NOMO-1 (cell line): ENCODE results near the gene NPDC1.

Experiments used
- DNase-seq, 2 experiments: peaks; one replicate each; lab custom pipeline; 2025; ENCODE audit not compliant: unreplicated experiment in 2 of 2; lab: John Stamatoyannopoulos, UW

NPDC1 gene

GRCh38 chr9:136997371-136997770 is 48.6 kb downstream of the NPDC1 start:
- DNase-seq = no peak

DNA sequence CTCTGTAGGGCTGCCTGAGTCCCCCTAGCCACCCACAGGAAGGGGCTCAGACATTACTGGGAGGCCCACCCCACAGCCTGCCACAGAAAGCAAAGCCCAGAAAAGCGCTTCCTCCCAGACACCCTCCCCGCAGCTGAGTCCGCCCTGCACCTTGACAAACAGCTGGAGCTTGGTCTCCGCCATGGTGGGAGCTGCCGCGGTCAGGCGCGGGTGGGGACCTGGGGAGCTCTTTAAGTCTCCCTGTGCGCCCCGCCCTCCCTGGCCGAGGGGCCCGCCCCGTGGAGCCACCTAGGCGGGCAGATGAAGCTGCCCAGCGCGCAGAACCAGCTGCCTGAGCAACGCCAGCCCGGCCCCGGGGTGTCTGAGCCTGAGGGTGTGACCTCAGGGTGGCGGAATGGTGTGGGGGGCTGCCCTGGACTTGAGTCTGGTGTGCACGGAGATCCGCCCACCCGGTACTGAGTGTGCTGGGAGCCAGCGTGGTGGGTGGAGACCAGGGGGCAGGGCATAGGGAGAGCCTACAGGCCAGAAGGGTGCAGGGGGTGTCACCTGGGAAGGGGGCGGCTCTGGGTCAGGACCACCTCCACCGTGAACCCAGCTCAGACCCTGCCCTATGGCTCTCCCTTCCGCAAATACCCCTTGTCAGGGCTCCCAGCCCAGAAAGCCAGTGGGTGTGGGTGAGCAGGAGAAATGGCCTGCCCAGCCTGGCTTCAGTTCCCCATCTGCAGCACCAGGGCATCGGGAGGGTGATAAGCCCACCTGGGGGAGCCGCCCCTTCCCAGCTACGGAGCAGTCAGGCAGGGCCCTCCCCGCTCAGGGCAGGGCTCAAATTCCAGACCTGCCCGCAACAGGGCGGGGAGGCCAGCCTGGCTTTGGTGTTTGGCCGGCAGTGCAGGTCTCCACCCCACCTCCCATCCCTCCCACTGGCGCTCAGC is 49.4 kb downstream of the NPDC1 start, which contains the start of gene CLIC3:
Gene CLIC3 (minus strand): TSS at position 208 of the 932 bp plus-strand sequence. CDS start 25 bp downstream, at position 183.
- no peak for DNase-seq

GRCh38 chr9:136995772-136996311 is 50.1 kb downstream of the NPDC1 start:
- DNase-seq = no peak

DNA sequence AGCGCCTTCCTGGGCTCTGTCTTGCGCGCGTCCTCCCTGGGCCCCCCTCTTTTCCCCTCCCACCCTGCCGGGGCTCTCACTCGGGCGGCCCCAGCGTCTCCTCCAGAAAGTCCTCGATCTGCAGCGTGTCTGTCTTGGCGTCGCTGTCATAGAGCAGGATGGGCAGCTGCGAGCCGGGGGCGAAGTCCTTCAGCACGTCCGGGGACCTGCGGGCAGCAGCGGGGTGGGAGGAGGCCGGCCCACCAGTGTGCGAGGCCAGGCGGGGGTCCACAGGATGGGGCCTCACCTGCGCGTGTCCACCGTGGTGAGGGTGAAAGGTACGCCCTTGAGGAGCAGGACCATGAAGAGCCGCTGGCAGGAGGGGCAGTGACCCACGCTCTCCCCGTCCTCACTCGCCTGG is 50.6 kb downstream of the NPDC1 start:
- no peak for DNase-seq

DNA sequence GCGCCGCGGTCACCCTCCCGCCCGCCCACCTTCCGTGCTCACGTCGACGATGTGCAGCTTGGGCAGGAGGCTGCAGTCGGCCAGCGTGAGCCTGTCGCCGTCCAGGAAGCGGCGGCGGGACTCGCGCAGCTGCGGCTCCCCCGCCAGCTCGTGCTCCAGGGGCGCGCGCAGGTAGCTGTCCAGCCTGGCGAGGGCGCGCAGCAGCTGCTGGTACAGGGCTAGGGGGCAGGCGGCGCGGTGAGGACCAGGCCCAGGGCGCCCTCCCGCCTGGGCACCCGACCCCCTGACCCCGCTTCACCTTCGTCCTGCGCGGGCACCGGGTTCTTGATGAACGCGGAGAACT is 51.1 kb downstream of the NPDC1 start:
- no peak for DNase-seq

DNA sequence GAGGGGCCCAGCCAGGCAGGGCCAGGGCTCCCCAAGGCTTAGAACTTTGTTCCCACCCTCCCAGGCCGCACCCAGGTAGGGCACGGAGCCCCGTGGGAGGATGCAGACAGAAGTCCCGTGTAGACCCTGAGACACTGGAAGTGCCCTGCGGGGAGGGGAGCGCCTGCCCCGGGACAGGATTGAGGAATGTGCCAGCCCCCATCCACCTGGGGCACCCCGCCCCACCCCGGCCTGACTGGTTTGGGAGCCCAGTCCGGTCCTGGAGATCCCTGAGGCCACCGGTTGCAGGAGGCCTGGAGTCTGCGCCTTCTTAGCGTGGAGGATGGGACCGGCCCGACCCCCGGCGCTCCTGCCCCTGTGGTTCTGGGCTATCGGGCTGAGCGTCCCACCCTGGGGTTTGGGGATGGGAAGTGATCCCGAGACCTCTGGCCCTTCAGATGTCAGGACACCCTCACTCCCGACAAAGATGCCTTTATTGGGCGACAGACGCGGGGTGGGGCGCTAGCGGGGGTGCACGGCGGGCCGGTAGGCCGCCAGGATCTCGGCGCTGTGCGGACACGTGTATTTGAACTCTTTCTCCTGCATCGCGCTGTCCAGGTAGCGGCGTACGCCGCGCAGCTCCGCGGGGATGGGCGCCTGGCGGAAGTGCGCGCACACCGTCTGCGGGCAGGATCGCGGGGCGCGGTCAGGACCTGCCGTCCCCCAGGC is 51.6 kb downstream of the NPDC1 start:
- no peak for DNase-seq

GRCh38 chr9:136992819-136993369 is 53.1 kb downstream of the NPDC1 start:
- DNase-seq = no peak

- peak; percentile 88 to 98 for DNase-seq
Measured at GRCh38 chr9:136991993-136992818, 53.8 kb downstream of the NPDC1 start, which contains the start of gene PAXX. PAXX (plus strand) TSS chr9:136992422; CDS start chr9:136992444, 22 bp downstream.

DNA sequence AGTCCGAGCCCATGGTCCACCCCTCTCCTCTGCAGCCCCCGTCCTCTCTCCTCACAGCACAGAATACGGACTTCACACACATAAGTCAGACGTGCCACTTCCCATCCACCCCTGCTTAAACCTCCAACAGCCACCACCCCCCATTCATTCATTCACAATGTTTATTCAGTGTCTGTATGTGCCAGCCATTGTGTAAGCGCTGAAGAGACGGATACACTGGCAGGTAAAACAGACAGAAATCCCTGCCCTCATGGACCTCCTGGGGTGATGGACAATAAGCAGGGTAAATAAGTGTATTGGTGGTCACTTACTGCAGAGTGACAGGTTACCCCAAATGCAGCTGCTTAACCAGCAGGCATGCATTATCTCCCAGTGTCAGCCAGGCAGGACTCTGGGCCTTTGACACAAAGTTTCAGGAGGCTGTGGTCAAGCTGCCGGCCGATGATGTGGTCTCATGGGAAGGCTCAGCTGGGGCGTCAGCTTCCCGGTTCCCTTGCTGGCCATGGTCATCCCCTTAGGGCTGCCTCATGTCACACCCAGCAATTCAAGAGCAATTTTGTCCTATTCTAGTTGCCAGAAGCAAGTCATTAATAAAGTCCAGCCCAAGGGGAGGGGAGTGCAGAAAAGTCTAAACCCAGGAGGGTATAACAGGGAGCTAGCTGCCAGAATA is 55.6 kb downstream of the NPDC1 start:
- no peak for DNase-seq
